Activated CD4-positive, CD25-positive, alpha-beta regulatory T cell treated with anti-CD3 and anti-CD28 coated beads, Interleukin-2, amount 50 U/mL, for 72 hours (primary cell): ENCODE measurements around the gene UBE3B.

Experiments
- DNase-seq: peaks from one replicate; pipeline ENCODE4 v3.0.0; 2021

The UBE3B gene

DNA sequence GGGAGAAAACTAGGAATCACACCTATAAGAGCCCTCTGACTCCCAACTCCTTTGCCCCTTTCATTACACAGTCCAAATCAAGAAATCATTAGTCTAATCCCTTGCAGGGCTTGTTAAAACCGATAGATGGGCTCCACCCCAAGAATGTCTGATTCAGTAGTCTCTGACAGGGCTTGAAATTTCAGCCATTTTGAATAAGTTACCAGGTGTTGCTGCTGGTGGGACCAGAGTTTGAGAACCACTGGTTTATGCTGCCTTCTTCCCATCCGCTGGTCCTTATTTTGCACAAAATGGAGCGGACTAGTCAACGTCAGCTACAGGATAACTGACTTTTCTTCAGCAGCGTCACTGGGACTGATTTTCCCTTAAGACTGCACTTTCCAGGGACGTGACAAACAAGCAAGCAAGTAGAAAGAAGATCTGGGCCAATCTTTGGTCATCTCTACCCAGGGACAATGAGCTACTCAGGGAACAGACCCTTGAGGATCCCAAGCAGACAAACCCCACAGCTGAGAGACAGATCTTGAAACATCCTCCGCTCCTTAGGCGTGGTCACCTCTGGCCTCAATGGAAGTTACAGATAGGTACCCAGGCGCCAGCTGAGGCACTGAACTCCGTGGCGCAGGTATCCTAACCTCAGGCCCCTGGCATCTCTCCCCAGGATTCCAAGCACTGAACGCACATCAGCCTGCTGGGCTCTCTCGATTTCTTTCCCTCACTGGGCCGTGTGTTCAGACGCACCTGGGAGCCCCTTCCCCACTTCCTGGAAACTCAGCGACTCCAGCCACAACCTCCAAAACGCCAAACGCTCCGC is 1.2 kb upstream of the UBE3B start:
- DNase-seq: no peak

DNA sequence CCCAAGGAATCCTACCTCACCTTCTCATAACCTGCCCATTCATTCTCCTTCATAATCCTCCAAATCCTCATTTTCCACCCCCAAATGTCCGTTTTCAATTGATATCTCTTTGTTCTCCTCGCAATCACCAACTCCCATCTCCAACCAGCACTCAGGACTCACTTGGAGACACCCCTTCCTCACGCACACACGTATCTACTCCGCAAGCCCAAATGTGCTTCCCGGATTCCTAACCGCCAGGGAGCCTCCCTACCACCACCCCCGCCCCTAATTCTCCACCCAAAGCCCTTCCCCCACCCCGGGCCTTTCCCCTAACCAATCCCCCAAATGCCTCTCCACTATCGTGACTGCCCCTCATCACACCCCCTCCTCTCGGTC is 638 bp upstream of the UBE3B start:
- no peak for DNase-seq

DNA sequence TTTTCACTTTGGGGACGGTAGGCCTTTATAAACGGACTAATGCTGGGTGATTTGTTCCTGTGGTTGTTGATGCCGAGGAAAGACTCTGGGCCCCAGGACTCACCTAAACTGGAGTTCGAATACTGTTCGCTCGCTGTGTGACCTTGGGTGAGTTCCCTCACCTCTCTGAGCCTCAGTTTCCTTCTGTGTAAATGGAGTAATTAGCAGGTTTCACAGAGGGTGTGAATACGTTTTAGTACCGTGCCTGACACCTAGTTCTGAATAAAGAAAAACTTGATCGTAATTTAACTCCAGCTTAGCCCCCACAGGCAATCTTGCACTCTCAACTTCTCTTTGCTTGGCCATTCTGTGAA is 505 bp downstream of the UBE3B start:
- no peak for DNase-seq

DNA sequence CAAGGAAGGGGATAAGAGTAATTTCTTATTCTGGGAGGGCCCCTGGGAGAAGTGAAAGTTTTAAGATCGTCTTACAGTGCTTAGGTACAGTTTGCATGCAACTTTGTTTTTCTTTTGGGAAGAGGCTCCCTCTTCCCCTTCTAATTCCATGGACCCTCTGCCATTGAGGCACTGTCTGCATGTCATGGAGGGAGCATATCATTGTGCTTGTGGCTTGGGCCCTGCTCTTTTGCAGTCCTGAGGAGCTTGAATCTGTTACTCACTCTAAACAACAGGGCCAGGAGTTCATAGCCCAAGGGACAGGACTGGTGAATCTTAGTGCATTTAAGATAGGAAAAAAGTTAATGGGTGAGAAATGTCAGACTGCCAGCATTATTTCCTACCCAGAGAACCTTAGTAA is 2.3 kb downstream of the UBE3B start:
- no peak for DNase-seq

DNA sequence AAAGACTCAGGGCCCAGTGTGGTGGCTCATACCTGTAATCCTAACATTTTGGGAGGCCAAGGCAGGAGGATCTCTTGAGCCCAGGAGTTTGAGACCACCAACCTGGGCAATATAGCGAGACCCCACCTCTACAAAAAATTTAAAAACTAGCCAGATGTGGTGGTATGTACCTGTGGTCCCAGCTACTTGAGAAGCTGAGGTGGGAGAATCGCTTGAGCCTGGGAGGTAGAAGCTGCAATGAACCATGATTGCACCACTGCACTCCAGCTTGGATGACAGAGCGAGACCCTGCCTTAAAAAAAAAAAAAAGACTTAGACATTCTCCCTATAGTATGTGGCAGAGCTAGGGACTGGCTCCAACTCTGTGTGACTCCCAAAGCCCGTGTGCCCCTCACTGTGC is 2.9 kb downstream of the UBE3B start:
- DNase-seq: no peak

DNA sequence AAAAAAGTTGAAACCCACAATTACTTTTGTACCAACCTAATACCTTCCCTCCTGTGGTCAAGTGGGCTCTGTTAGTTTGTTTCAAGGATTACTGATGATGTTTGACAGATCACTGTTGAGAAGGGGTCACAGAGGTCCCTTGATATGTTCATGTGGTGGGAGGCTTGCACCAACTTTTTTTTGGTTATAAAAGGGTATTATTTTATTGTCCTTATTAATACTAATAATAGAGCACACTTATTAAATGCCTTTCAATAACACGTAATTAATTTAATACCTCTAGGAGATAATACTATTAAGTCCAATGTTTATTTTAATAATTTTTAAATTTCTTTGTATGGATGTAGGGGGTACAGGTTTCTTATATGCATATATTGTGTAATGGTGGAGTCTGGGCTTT is 4.4 kb downstream of the UBE3B start:
- no peak for DNase-seq

DNA sequence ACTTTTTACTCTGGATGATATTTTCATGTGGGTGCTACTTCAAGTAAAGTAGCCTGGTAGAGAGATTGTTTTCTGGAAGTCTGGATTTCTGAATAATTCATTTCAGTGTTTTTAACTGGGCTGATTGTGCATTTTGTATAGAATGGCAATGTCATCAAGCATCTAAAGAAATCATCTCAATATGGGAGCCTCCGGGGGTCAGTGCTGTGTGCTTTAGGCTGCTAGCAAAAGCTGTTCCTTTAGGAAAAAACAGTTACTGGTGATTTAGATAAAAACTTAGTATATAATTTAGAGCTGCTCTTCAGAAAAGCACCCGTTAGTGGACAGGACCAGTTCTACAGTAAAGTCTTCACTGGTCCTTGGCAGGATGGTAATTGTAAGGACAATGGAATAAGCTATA is 5.1 kb downstream of the UBE3B start:
- no peak for DNase-seq

DNA sequence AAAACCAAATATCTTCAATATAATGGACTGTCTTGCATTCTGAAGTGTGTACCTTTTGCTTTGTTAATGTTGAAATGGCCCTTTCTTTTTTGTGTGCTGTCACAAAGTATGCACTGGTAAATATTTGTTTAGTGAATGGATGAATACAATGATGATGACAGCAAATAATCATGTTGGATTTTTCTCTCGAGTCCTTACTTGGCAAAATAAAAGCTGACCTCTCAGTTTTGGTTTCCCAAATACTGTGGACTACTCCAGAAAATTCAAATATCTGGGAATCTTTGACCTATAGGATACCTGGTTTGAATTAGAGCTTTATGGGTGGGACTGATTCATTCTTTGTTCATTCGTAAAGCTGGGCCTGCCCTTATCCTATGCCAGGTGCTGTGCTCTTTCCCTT is 5.5 kb downstream of the UBE3B start:
- no peak for DNase-seq

DNA sequence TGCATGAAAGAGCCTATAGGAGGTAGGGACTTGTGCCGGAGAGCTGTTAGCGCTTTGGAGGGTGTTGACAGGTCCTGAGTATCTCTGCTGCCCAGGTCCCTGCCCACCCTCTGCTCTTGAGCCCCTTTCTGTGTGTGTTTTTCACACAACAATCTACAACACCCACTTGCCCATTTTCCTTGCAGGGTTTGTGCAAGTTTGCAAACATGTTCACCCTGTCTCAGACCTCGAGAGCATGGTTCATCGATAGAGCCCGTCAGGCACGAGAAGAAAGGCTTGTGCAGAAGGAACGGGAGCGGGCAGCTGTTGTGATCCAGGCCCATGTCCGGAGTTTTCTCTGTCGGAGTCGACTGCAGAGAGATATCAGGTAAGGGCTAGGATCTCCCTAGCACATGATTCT is 5.9 kb downstream of the UBE3B start:
- DNase-seq: no peak

DNA sequence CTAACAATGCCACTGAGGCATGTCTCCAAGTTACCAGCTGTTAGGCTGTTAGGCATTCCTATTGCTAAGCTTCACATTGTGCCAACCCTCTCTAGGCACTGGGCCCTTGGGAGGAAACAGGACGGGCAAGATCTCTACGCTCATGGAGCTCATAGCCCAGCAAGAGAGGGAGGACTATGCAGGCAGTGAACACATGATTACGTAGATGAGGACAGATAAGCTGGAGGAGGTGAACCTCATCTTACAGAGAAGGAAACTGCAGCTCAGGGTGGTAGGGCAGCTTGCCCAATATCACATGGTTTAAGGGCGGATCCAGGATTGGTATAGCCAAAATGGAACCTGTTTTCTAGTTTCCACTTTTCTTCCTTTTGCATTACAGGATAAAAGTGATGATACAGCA is 7.8 kb downstream of the UBE3B start:
- no peak for DNase-seq

DNA sequence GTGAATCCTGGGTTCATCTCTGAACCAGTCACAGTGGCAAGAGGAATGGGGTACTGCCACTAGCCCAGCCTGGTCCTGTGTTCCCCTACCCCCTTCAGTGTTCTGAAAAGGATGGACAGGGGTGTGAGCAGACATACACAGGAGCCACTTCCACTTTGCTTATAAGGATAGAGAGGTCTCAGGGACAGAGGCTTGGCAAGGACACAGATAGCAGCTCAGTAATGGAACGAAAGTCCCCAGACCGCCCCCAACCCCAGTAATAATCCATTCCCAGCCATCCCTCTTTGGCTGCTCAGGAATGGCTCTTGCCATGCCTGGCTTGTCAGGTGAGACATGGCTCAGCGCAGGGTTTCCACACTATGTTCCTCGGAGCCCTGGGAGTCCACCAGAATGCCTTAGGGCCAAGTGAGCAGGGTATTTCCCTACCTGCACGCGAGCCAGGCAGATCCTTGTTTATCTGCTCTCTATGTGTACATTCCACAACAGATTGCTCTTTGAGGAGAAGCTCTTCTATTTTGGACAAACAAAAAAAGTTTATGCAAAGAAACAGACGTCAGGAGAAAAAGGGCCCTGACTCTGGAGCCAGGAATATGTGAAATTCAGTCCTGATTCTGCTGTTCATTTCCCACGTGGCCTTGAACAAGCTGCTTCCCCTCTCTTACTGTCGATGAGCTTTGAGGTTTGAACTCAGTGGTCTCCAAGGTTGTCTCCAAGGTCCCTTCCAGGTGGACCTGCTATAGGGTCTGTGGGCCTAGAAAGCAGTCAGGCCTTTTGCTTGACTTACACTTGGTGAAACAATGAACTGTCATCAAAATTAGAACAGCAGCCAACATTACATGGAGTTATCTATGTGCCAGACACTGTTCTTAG is 10.0 kb downstream of the UBE3B start:
- no peak for DNase-seq

DNA sequence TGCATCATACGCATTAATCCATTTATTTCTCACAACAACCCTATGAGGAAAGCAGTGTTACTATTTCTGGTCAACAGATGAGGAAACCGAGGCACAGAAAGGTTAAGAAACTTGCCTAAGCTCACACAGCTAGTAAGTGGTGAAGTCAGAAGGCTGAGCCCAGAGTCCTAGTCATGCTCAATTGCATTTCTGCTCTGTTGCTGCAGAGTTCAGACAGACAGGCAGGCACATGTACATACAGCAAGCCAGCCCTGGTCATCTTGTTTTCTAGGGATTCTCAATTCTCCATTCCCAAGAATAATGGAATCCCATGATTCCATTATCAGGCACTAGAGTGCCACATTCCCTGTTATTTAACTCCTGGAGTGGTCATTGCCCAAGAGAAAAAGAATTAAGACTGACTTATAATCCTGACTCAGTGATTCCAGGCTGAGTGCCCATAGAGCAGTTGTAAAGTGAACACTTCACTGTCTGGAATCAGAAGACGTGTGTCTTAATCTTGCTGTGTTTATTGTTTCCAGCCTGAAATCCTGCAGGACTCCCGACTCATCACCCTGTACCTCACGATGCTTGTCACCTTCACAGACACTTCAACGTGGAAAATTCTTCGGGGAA is 10.7 kb downstream of the UBE3B start:
- no peak for DNase-seq

DNA sequence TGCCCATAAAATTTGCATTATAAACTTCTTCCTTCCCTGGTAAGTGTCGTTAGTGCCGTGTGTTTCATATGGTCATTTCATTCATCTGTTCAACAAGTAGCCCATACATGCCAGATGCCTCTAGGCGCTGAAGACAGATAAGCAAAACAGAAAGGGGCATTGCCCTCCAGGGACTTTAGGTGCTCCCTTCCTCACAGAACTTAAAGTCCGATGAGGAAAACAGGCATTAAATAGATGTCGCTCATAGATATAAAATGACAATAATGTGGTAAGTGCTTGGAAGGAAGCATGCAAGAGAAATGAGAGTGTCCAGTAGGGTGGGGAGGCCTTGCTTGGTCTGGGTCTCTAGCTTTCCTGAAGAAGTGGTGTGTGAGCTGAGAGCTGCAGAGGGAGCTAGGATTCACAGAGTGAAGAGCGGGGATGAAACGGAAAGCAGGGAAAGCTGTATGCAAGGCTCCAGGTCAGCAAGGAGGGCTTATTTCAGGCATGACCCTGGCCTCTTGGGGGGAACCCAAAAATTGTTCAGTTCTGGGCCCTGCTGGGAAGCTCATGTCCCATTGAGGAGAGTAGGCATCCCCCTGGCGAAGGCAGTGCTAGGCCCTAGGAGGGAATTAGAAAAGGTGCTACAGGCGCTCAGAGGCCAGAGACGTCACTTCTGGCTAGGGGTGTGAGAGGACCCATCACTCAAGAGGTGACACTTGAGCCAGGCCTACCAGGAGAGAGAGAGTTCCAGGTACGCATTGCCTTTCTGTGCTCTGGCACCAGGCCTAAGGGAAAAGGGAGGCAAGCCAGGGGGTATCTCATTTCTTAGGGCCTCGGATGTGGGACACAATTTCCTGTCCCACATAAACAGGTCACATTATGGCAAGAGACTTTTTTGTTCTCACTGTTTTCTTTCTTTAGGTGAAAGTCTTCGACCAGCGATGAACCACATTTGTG is 11.9 kb downstream of the UBE3B start:
- no peak for DNase-seq

DNA sequence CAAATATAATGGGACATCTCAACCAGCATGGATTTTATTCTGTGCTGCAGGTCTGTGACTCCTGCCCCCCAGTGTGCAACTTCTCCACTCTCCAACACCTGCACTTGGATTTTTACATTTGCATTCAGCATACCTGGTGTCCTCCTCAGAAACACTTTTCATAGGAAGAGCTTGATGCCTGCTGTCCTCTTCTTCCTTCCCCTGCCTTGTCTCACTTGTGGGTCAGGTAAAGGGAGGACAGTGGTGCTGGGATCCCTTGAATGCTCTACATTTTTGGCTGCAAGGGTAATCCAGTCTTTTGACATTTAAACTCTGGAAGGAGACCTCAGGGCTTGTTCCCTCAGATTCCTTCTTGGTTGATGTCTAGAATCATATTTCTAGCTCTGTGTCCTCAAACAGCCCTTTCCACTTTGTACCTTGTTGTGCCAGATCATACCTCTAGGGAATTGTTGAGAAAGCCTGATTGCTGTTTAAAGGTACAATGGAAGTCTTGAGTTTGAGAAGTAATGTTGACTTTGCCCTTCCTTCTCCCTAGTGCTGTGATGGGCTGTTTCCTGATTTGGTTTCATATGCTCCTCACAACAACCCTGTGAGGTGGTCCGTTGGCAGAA is 12.6 kb downstream of the UBE3B start:
- no peak for DNase-seq

DNA sequence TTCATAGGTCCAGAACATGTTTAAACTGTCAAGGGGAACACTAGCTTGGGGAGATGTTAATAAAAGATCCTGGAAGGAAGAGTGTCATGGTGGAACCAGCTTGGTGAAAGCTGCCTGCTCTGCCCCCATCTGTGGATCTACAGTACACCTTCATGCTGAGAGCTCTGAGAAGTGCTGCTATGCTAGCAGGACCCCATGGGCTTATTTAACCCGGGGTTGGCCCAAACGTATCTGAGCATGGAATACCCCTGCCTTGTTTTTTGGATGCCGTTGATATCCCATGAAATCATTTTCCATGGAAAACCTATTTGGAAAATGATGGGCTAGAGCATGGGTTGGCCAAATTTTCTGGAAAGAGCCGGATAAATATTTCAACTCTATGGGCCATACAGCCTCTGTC is 14.2 kb downstream of the UBE3B start:
- no peak for DNase-seq

DNA sequence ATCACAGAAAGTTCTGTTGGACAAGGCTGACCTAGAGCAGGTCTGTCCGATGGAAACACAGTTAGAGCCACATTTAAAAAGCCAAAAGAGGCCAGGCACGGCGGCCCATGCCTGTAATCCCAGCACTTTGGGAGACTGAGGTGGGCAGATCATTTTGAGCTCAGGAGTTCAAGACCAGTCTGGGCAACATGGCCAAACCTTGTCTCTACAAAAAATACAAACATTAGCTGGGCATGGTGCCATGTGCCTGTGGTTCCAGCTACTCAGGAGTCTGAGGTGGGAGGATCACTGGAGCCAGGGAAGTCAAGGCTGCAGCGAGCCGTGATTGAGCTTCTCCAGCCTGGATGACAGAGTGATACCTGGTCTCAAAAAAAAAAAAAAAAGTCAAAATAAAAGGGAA is 14.9 kb downstream of the UBE3B start:
- DNase-seq: no peak

DNA sequence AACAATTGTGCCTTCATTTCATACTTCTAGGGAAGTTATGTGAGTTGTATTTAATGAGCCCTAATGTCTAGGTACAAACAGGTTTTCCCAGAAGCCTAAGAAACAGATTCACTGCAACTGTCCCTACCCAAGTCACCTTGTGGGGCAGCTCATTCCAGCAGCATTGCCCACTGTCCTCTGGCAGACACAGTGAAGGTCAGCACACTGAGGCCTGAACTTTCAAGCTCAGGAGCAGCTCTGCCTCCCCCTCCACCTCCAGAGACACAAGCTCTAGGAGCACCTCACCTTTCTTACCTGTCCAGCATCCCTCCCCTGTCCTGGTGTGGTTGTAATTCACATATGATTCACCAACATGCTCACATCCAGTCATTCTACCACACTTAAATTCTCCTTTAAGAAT is 15.7 kb downstream of the UBE3B start:
- DNase-seq: no peak

DNA sequence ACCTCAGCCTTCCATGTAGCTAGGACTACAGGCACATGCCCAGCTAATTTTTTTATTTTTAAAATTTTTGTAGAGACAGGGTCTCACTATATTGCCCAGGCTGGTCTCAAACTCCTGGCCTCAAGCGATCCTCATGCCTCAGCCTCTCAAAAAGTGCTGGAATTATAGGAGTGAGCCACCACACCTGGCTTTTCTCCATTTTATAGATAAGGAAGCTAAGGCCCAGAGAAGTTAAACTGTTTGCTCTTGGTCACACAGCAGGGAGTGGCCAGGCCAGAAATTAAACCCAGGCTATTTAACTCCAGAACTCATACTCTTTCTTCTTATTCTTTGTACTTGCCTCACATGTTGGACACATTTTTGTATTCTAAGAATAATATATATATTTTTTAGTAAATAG is 16.5 kb downstream of the UBE3B start:
- no peak for DNase-seq

DNA sequence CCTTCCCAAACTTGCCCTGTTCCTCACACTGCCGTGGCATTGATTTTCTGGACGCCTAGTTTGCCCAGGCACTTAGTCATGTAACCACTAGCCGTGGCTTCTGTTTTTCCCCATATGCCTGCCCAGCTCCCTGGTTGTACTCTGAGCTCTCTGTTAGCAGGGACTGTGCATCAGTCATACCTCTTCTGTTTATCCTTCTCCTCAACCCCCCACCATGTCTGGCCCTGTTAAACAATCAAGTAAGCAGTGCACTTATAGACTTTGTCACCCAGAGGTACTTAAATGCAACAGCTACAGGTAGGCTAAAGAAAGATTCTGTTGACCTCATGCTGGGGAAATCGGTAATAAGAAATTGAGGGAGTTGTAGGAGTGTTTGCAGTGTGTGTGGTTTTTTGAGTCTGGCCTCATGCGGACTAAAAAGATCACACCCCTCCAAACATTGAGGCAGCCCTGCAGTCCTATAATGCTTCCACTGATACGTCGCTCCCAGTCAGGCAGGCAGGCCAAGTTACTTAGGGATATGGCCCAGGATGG is 17.0 kb downstream of the UBE3B start:
- no peak for DNase-seq

DNA sequence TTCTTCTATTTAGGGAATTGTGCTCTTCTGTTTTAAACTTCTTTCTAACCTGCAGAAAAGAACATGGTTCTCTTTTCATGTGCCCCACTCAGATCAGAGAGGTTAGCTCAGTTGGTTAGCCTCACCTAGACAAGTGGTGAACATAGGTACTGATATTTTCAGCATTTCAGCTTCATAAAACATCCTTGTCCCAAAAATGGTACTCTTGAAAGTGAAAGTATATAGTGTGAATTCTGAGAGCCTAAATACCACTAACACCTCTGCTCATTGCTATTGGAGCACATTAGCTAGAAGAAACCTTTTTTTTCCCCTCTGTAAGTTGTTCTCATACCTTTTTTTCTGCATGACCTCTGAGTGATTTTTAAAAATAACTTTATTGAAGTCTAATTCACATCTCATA is 17.6 kb downstream of the UBE3B start:
- DNase-seq: no peak

DNA sequence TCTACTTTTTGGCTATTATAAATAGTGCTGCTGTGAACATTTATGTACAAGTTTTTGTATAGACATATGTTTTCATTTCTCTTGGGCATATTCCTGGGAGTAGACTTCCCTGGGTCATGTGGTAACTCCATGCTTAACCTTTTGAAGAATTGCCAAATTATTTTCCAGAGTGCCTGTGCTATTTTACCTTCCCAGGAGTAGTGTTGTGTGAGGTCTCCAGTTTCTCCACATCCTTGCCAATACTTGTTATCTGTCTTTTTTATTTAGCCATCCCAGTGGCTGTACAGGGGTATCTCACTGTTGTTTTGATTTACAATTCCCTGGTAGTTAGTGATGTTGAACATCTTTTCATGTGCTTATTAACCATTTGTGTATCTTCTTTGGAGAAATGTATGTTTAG is 18.9 kb downstream of the UBE3B start:
- DNase-seq: no peak

DNA sequence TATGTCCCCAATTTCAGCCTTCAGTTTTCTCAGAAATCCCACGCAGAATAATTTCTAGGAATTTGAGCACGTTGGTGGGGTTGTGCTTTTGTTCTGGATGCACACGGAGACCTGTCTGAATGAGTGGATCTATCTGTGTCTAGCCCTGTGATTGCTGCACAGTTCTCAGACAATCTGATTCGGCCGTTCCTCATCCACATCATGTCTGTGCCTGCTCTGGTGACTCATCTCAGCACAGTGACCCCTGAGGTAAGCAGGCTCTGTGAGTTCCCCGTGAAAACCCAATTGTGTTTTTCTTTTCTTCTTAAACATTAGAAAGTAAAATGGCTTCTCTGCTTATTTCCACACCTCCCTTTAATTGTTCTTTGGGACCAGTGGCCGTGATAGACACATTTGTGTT is 20.2 kb downstream of the UBE3B start:
- no peak for DNase-seq
